Measurements from ENCODE around the gene PTPRD.

The PTPRD gene

DNA sequence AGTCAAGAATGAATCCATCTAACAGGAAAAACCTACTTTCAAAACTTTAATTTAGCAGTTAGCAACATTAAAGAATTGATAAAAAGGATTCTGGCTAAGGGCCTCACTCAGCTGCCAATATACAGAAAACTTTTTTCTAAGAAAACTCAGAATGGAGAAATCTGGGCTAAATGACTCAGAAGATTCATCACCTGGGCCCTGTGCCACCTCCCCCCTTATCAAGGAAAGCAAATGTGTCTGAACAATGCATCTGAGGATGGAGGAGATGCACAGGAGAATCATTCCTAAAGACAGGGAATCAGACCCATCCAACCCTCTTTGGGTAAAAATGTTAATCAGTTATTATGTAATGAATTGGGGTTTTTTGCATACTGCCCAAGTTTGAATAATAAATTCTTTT is 2221.2 kb downstream of the PTPRD start:
- DNase-seq (ENCODE audit: low read depth) = no peak
- H3K4me3 ChIP-seq (ENCODE audit: low read length) = no peak overlapping the region

GRCh38 chr9:8391132-8391531 is 2221.7 kb downstream of the PTPRD start:
- H3K4me1 ChIP-seq (ENCODE audit: control insufficient read depth, insufficient read depth, low read length) = no peaks in the 10 kb centered on the region
- no peaks in the 10 kb centered on the region for H3K36me3 ChIP-seq (ENCODE audit: control insufficient read depth, insufficient read depth, low read length, severe bottlenecking)
- no peak overlapping the region for H3K4me3 ChIP-seq (ENCODE audit: low read length)
- DNase-seq (ENCODE audit: low read depth) = no peak
- H3K9ac ChIP-seq (ENCODE audit: low read length) = no peak overlapping the region
- no peaks in the 10 kb centered on the region for H3K27me3 ChIP-seq (replicated peaks; ENCODE audit: control insufficient read depth, insufficient read depth, low read length)
- no peaks in the 10 kb centered on the region for H3K9me3 ChIP-seq (ENCODE audit: control insufficient read depth, low read length)

More for the DNA sequence above, 2221.2 kb downstream of the PTPRD start:
- no peaks in the 10 kb centered on the region for H3K27me3 ChIP-seq (replicated peaks; ENCODE audit: control insufficient read depth, insufficient read depth, low read length)
- H3K9ac ChIP-seq (ENCODE audit: low read length) = no peak overlapping the region
- no peaks in the 10 kb centered on the region for H3K9me3 ChIP-seq (ENCODE audit: control insufficient read depth, low read length)
- no peaks in the 10 kb centered on the region for H3K4me1 ChIP-seq (ENCODE audit: control insufficient read depth, insufficient read depth, low read length)
- H3K36me3 ChIP-seq (ENCODE audit: control insufficient read depth, insufficient read depth, low read length, severe bottlenecking) = no peaks in the 10 kb centered on the region

DNA sequence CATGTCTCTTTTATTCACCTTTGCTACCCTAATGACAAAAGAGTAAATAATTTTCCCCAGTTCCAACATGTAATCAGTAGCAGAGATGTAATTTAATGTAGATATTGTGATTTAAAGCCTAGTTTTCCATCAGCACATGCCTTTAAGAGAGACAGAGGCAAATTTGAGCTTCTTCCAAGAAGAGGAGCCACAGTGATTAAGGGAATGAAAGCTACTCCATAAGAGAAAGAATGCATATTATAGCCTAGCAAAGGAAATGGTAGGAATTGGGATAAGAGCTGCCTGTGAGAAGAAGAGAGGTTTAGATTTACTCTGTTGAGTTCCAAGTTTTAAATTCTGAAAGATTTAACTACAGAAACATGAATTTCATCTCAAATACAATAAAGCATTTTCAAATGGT is 2222.2 kb downstream of the PTPRD start:
- H3K9ac ChIP-seq (ENCODE audit: low read length) = no peak overlapping the region
- DNase-seq (ENCODE audit: low read depth) = no peak
- no peak overlapping the region for H3K4me3 ChIP-seq (ENCODE audit: low read length)

GRCh38 chr9:8389531-8389930 is 2223.3 kb downstream of the PTPRD start:
- no peaks in the 10 kb centered on the region for H3K27me3 ChIP-seq (replicated peaks; ENCODE audit: control insufficient read depth, insufficient read depth, low read length)
- H3K9me3 ChIP-seq (ENCODE audit: control insufficient read depth, low read length) = no peaks in the 10 kb centered on the region
- H3K9ac ChIP-seq (ENCODE audit: low read length) = no peak overlapping the region
- H3K36me3 ChIP-seq (ENCODE audit: control insufficient read depth, insufficient read depth, low read length, severe bottlenecking) = no peaks in the 10 kb centered on the region
- no peak for DNase-seq (ENCODE audit: low read depth)
- no peak overlapping the region for H3K4me3 ChIP-seq (ENCODE audit: low read length)
- no peaks in the 10 kb centered on the region for H3K4me1 ChIP-seq (ENCODE audit: control insufficient read depth, insufficient read depth, low read length)

More for the DNA sequence above, 2222.2 kb downstream of the PTPRD start:
- no peaks in the 10 kb centered on the region for H3K4me1 ChIP-seq (ENCODE audit: control insufficient read depth, insufficient read depth, low read length)
- no peaks in the 10 kb centered on the region for H3K36me3 ChIP-seq (ENCODE audit: control insufficient read depth, insufficient read depth, low read length, severe bottlenecking)
- no peaks in the 10 kb centered on the region for H3K27me3 ChIP-seq (replicated peaks; ENCODE audit: control insufficient read depth, insufficient read depth, low read length)
- H3K9me3 ChIP-seq (ENCODE audit: control insufficient read depth, low read length) = no peaks in the 10 kb centered on the region

GRCh38 chr9:8388132-8388531 is 2224.7 kb downstream of the PTPRD start:
- no peaks in the 10 kb centered on the region for H3K9me3 ChIP-seq (ENCODE audit: control insufficient read depth, low read length)
- DNase-seq (ENCODE audit: low read depth) = no peak

GRCh38 chr9:8384091-8384490 is 2228.7 kb downstream of the PTPRD start:
- Histone ChIP-seq H3K9ac (ENCODE audit: low read length) (no peak overlapping the region), H3K4me1 (ENCODE audit: control insufficient read depth, insufficient read depth, low read length) (no peaks in the 10 kb centered on the region), H3K4me3 (ENCODE audit: low read length) (no peak overlapping the region), H3K36me3 (ENCODE audit: control insufficient read depth, insufficient read depth, low read length, severe bottlenecking) (no peaks in the 10 kb centered on the region), H3K9me3 (ENCODE audit: control insufficient read depth, low read length) (no peaks in the 10 kb centered on the region), H3K27me3 (replicated peaks; ENCODE audit: control insufficient read depth, insufficient read depth, low read length) (no peaks in the 10 kb centered on the region)
- no peak for DNase-seq (ENCODE audit: low read depth)

More at GRCh38 chr9:8388132-8388531, 2224.7 kb downstream of the PTPRD start:
- no peak overlapping the region for H3K4me3 ChIP-seq (ENCODE audit: low read length)
- H3K27me3 ChIP-seq (replicated peaks; ENCODE audit: control insufficient read depth, insufficient read depth, low read length) = no peaks in the 10 kb centered on the region
- H3K36me3 ChIP-seq (ENCODE audit: control insufficient read depth, insufficient read depth, low read length, severe bottlenecking) = no peaks in the 10 kb centered on the region
- H3K4me1 ChIP-seq (ENCODE audit: control insufficient read depth, insufficient read depth, low read length) = no peaks in the 10 kb centered on the region
- H3K9ac ChIP-seq (ENCODE audit: low read length) = no peak overlapping the region

GRCh38 chr9:8382777-8383527 is 2229.8 kb downstream of the PTPRD start:
- no peaks in the 10 kb centered on the region for H3K36me3 ChIP-seq (ENCODE audit: control insufficient read depth, insufficient read depth, low read length, severe bottlenecking)
- H3K9me3 ChIP-seq (ENCODE audit: control insufficient read depth, low read length) = no peaks in the 10 kb centered on the region
- no peak overlapping the region for H3K9ac ChIP-seq (ENCODE audit: low read length)
- H3K27me3 ChIP-seq (replicated peaks; ENCODE audit: control insufficient read depth, insufficient read depth, low read length) = no peaks in the 10 kb centered on the region
- no peak for DNase-seq (ENCODE audit: low read depth)
- no peak overlapping the region for H3K4me3 ChIP-seq (ENCODE audit: low read length)
- no peaks in the 10 kb centered on the region for H3K4me1 ChIP-seq (ENCODE audit: control insufficient read depth, insufficient read depth, low read length)

DNA sequence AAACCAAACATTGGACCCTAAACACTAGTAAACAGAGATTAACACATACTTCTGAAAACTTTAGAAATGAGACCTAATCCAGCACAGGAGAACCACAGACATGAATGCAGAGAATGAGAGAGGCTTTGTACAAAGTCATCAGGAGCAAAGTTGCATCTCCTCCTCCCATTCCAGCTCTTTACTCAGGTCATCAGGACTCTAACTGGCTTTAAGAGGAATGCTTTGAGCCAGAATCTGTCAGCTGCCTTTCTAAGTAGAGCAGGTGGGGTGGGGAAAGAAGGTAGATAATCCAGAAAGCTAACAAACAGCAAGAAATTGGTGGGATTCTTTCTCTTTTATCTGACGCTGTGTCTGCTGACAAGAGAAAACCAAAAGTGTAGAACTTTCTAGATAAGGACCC is 2230.5 kb downstream of the PTPRD start:
- H3K9ac ChIP-seq (ENCODE audit: low read length) = no peak overlapping the region
- H3K27me3 ChIP-seq (replicated peaks; ENCODE audit: control insufficient read depth, insufficient read depth, low read length) = no peaks in the 10 kb centered on the region
- no peaks in the 10 kb centered on the region for H3K36me3 ChIP-seq (ENCODE audit: control insufficient read depth, insufficient read depth, low read length, severe bottlenecking)
- DNase-seq (ENCODE audit: low read depth) = no peak
- H3K9me3 ChIP-seq (ENCODE audit: control insufficient read depth, low read length) = no peaks in the 10 kb centered on the region
- H3K4me1 ChIP-seq (ENCODE audit: control insufficient read depth, insufficient read depth, low read length) = no peaks in the 10 kb centered on the region
- no peak overlapping the region for H3K4me3 ChIP-seq (ENCODE audit: low read length)

DNA sequence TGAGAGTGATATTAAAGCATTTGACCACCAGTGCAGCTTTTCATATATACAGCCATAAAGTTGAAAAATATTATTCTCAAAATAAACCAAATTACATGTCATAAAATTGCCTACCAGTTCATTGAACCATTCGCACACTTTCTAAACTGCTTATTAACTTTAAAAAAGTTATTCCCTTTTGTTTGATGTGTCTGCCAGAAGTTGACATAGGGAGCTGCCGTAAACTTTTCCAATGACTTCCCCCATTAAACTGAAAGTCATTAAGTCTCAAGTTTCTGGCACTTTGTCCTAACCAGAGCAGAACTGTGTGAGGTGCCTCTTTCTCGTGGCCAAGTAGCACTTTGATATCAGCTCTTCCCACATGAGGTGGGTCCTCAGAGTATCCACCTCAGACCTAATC is 2231.2 kb downstream of the PTPRD start:
- H3K36me3 ChIP-seq (ENCODE audit: control insufficient read depth, insufficient read depth, low read length, severe bottlenecking) = no peaks in the 10 kb centered on the region
- no peaks in the 10 kb centered on the region for H3K9me3 ChIP-seq (ENCODE audit: control insufficient read depth, low read length)
- no peaks in the 10 kb centered on the region for H3K4me1 ChIP-seq (ENCODE audit: control insufficient read depth, insufficient read depth, low read length)
- H3K27me3 ChIP-seq (replicated peaks; ENCODE audit: control insufficient read depth, insufficient read depth, low read length) = no peaks in the 10 kb centered on the region
- no peak overlapping the region for H3K9ac ChIP-seq (ENCODE audit: low read length)
- DNase-seq (ENCODE audit: low read depth) = no peak
- no peak overlapping the region for H3K4me3 ChIP-seq (ENCODE audit: low read length)

- no peak for DNase-seq (ENCODE audit: low read depth)
- H3K27me3 ChIP-seq (replicated peaks; ENCODE audit: control insufficient read depth, insufficient read depth, low read length) = no peaks in the 10 kb centered on the region
- H3K9me3 ChIP-seq (ENCODE audit: control insufficient read depth, low read length) = no peaks in the 10 kb centered on the region
- no peak overlapping the region for H3K4me3 ChIP-seq (ENCODE audit: low read length)
- H3K36me3 ChIP-seq (ENCODE audit: control insufficient read depth, insufficient read depth, low read length, severe bottlenecking) = peaks cover 5% of the 10 kb centered on the region
- no peak overlapping the region for H3K9ac ChIP-seq (ENCODE audit: low read length)
- no peaks in the 10 kb centered on the region for H3K4me1 ChIP-seq (ENCODE audit: control insufficient read depth, insufficient read depth, low read length)
Observed at GRCh38 chr9:8374471-8374870, 2238.3 kb downstream of the PTPRD start.

GRCh38 chr9:8371686-8372085 is 2241.1 kb downstream of the PTPRD start:
- Histone ChIP-seq H3K9me3 (ENCODE audit: control insufficient read depth, low read length) (no peaks in the 10 kb centered on the region), H3K9ac (ENCODE audit: low read length) (no peak overlapping the region), H3K4me1 (ENCODE audit: control insufficient read depth, insufficient read depth, low read length) (no peaks in the 10 kb centered on the region), H3K27me3 (replicated peaks; ENCODE audit: control insufficient read depth, insufficient read depth, low read length) (no peaks in the 10 kb centered on the region), H3K36me3 (ENCODE audit: control insufficient read depth, insufficient read depth, low read length, severe bottlenecking) (peaks cover 5% of the 10 kb centered on the region), H3K4me3 (ENCODE audit: low read length) (no peak overlapping the region)
- no peak for DNase-seq (ENCODE audit: low read depth)
